CD14-positive monocyte (primary cell): ENCODE measurements around the gene CTDSPL2. TPM values are rescaled to one million over a fixed set of nuclear protein-coding genes. Genes with fewer than 3 reads are reported as not detected.

Experiments
- DNase-seq, 3 donors: peaks; one replicate each; pipeline ENCODE4 v3.0.0-alpha.2; 2011 to 2022
- H2AFZ ChIP-seq: 2 replicates; pipeline ENCODE4 v1.6.0; 2012; ENCODE audit warnings: mild to moderate bottlenecking, low read depth, low read length, inconsistent platforms; ENCODE audit not compliant: insufficient read depth, poor library complexity, severe bottlenecking
- H3K27ac ChIP-seq, 2 donors: 1 replicate in 1 of 2; 2 replicates in 1 of 2; pipeline ENCODE4 v1.5.1; 2012 to 2013; ENCODE audit warnings: low read length in 2 of 2, control low read depth in 1 of 2, inconsistent platforms in 1 of 2, low read depth in 1 of 2, mild to moderate bottlenecking in 1 of 2
- H3K27me3 ChIP-seq, 2 donors: one replicate each; pipeline versions ENCODE4 v1.6.0 to v1.6.1; 2011 to 2013; ENCODE audit warnings: low read length in 2 of 2; ENCODE audit not compliant: control insufficient read depth in 2 of 2, insufficient read depth in 2 of 2
- H3K36me3 ChIP-seq, 2 donors: replicated peaks in 1 of 2; 1 replicate in 1 of 2; 2 replicates in 1 of 2; pipeline versions ENCODE4 v1.5.1 to v1.6.1; 2012 to 2013; ENCODE audit warnings: low read length in 2 of 2, control low read depth in 1 of 2, inconsistent platforms in 1 of 2, mild to moderate bottlenecking in 1 of 2; ENCODE audit not compliant: insufficient read depth in 2 of 2, control insufficient read depth in 1 of 2
- H3K4me1 ChIP-seq, 2 donors: 1 replicate in 1 of 2; 2 replicates in 1 of 2; pipeline versions ENCODE4 v1.5.1 to v1.6.1; 2012 to 2013; ENCODE audit warnings: low read length in 2 of 2, control low read depth in 1 of 2, inconsistent platforms in 1 of 2, mild to moderate bottlenecking in 1 of 2, moderate library complexity in 1 of 2; ENCODE audit not compliant: insufficient read depth in 2 of 2, control insufficient read depth in 1 of 2
- H3K4me2 ChIP-seq: replicated peaks from 2 replicates; pipeline ENCODE3; 2012; ENCODE audit warnings: low read length, moderate library complexity, mild to moderate bottlenecking; ENCODE audit not compliant: poor library complexity, severe bottlenecking; ENCODE audit errors: extremely low read depth
- H3K4me3 ChIP-seq, 3 experiments: fragments of 200-600 bp in 1 of 3; sonication (generic) in 1 of 3; replicated peaks in 1 of 3; 1 replicate in 2 of 3; 2 replicates in 1 of 3; pipeline ENCODE4 v1.5.1; 2011 to 2013; ENCODE audit warnings: low read length in 3 of 3, mild to moderate bottlenecking in 3 of 3, control low read depth in 2 of 3, low read depth in 2 of 3, inconsistent platforms in 1 of 3, moderate library complexity in 1 of 3
- H3K79me2 ChIP-seq: 2 replicates; pipeline ENCODE4 v1.6.0; 2012; ENCODE audit warnings: mild to moderate bottlenecking, control low read depth, inconsistent platforms, low read length, moderate library complexity; ENCODE audit not compliant: insufficient read depth
- H3K9ac ChIP-seq: 2 replicates; pipeline ENCODE4 v1.6.0; 2017; ENCODE audit warnings: low read length, mild to moderate bottlenecking; ENCODE audit not compliant: insufficient read depth, poor library complexity, severe bottlenecking
- H3K9me3 ChIP-seq, 2 donors: replicated peaks in 1 of 2; 1 replicate in 1 of 2; 2 replicates in 1 of 2; pipeline versions ENCODE4 v1.5.1 to v1.6.1; 2012 to 2013; ENCODE audit warnings: low read length in 2 of 2, control low read depth in 1 of 2; ENCODE audit not compliant: control insufficient read depth in 1 of 2, insufficient read depth in 1 of 2
- H4K20me1 ChIP-seq: 2 replicates; pipeline ENCODE4 v1.6.0; 2012; ENCODE audit warnings: mild to moderate bottlenecking, low read length, control low read depth, moderate library complexity; ENCODE audit not compliant: insufficient read depth
- H3K27ac Mint-ChIP-seq, 7 donors: one replicate each; pipeline ENCODE4 v1.8.0; 2020; ENCODE audit warnings: mild to moderate bottlenecking in 7 of 7, mixed read lengths in 7 of 7, moderate library complexity in 6 of 7, inconsistent platforms in 2 of 7
- H3K27me3 Mint-ChIP-seq, 3 donors: one replicate each; pipeline ENCODE4 v1.8.0; 2021 to 2022; ENCODE audit warnings: low read depth in 3 of 3, mild to moderate bottlenecking in 3 of 3, mixed read lengths in 3 of 3, moderate library complexity in 3 of 3, inconsistent platforms in 1 of 3
- H3K36me3 Mint-ChIP-seq, 2 donors: one replicate each; pipeline ENCODE4 v1.8.0; 2020; ENCODE audit warnings: mixed read lengths in 2 of 2, inconsistent platforms in 1 of 2, mild to moderate bottlenecking in 1 of 2
- H3K4me1 Mint-ChIP-seq: one replicate; pipeline ENCODE4 v1.8.0; 2020; ENCODE audit warnings: mild to moderate bottlenecking, mixed read lengths
- H3K4me3 Mint-ChIP-seq, 2 donors: one replicate each; pipeline ENCODE4 v1.8.0; 2020; ENCODE audit warnings: mild to moderate bottlenecking in 2 of 2, mixed read lengths in 2 of 2, moderate library complexity in 1 of 2
- H3K9me3 Mint-ChIP-seq, 7 donors: one replicate each; pipeline ENCODE4 v1.8.0; 2020 to 2022; ENCODE audit warnings: mixed read lengths in 7 of 7, mild to moderate bottlenecking in 6 of 7, moderate library complexity in 6 of 7, inconsistent platforms in 2 of 7
- WGBS: methylation state at CpG from one replicate; pipeline ENCODE4 v1.1.5; 2013; ENCODE audit warnings: missing lambda C conversion rate; ENCODE audit not compliant: insufficient coverage; 5-methylcytosine and 5-hydroxymethylcytosine counted together
- intact Hi-C, 2 donors: fragments of 100-400 bp; cut with micrococcal nuclease; formaldehyde crosslinking; loops; one replicate each; pipeline versions ENCODE4 v1.15.0 to v1.15.1; 2023
- polyA plus RNA-seq, 3 donors: library from polyadenylated mRNA; depleted of rRNA in 1 of 3; unstranded in 2 of 3; stranded (reverse) in 1 of 3; fragments of 300-500 nt in 2 of 3; fragments of >200 nt in 1 of 3; fragmentation: Illumina TruSeq in 2 of 3; gene quantifications; 1 replicate in 2 of 3; 2 replicates in 1 of 3; pipeline ENCODE4 v1.2.3, GENCODE V29; 2012 to 2021
- TF ChIP-seq, protein P1 (sequence below): fragments of 200-600 bp; IDR thresholded peaks from one replicate; pipeline ENCODE4 v1.8.0; 2022; ENCODE audit warnings: antibody characterized with exemption, mild to moderate bottlenecking

CTDSPL2 gene
- polyA plus RNA-seq, 3 donors, result 18.1 to 31.4 (median 24.5) TPM

DNA sequence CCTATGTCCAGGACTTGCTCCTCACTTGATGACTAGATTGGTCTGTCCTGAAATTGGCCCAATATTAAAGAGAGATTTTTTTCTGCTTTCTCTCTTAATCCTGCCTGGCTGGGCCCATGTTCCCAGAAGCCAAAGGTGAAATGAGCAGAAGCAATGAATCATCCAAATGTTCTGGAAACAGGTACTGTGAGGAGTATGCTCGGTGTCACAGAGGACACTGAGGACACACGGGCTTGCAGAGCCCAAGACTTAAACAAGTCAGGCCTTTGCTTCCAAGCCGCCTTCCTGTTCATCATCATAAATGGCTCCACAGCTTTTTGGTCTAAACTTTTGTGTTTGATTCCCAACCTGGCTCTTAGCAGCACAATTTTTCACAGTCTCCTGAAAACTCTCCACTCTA is 140.9 kb downstream of the CTDSPL2 start:
- Histone ChIP-seq H3K79me2 (no peaks in the 10 kb centered on the region), H3K27ac (peak overlapping the region in 1 of 2 donors; percentile 43), H3K4me2 (no peak overlapping the region), H2AFZ (no peak overlapping the region), H3K9ac (no peak overlapping the region), H3K9me3 (peaks cover 5% of the 10 kb centered on the region in 2 donors), H3K36me3 (peaks cover 86 to 97% of the 10 kb centered on the region in 2 donors), H3K4me3 (no peak overlapping the region), H4K20me1 (peaks cover 37% of the 10 kb centered on the region), H3K27me3 (no peaks in the 10 kb centered on the region), H3K4me1 (no peaks in the 10 kb centered on the region)
- no peak for DNase-seq
- Mint-ChIP-seq H3K9me3 (peaks cover 0 to 8% (median 3%) of the 10 kb centered on the region in 7 donors), H3K36me3 (peaks cover 83 to 99% of the 10 kb centered on the region in 2 donors), H3K27me3 (no peaks in the 10 kb centered on the region), H3K27ac (peak overlapping the region in 1 of 7 donors; percentile 54), H3K4me3 (no peak overlapping the region), H3K4me1 (no peaks in the 10 kb centered on the region)
- intact Hi-C loops, result no loop called here
- TF ChIP-seq, protein P1, sequence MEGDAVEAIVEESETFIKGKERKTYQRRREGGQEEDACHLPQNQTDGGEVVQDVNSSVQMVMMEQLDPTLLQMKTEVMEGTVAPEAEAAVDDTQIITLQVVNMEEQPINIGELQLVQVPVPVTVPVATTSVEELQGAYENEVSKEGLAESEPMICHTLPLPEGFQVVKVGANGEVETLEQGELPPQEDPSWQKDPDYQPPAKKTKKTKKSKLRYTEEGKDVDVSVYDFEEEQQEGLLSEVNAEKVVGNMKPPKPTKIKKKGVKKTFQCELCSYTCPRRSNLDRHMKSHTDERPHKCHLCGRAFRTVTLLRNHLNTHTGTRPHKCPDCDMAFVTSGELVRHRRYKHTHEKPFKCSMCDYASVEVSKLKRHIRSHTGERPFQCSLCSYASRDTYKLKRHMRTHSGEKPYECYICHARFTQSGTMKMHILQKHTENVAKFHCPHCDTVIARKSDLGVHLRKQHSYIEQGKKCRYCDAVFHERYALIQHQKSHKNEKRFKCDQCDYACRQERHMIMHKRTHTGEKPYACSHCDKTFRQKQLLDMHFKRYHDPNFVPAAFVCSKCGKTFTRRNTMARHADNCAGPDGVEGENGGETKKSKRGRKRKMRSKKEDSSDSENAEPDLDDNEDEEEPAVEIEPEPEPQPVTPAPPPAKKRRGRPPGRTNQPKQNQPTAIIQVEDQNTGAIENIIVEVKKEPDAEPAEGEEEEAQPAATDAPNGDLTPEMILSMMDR, result no peak
- WGBS, result 100% methylated on average over 1 of the region's 3 CpGs

DNA sequence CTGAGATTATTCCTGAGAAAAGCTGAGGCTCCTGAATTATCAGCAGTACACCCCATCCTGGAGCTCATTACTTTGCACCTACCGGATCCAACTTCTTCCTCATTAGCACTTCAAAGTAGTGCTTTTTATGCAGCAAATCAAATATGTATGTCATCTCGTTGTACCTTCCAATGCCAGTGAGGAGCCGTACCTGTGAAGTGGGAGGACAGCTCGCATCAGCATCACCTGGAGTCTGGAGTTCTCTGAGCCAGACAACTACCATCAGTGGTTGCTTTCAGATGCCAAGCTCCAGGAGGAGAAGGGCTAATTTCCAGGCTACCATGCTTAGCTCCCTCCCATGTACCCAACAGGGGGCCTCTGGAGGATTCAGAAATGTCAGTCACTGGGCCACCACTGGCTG is 141.9 kb downstream of the CTDSPL2 start:
- Mint-ChIP-seq H3K9me3 (peaks cover 0 to 8% (median 3%) of the 10 kb centered on the region in 7 donors), H3K36me3 (peaks cover 82 to 99% of the 10 kb centered on the region in 2 donors)

More for the DNA sequence above, 141.9 kb downstream of the CTDSPL2 start:
- no peak overlapping the region for H3K4me3 Mint-ChIP-seq
- no peak for DNase-seq
- no peaks in the 10 kb centered on the region for H3K4me1 ChIP-seq
- peaks cover 5% of the 10 kb centered on the region in 2 donors for H3K9me3 ChIP-seq
- no peaks in the 10 kb centered on the region for H3K4me1 Mint-ChIP-seq
- H3K27ac ChIP-seq, result no peak overlapping the region
- H3K36me3 ChIP-seq, result peaks cover 87 to 97% of the 10 kb centered on the region in 2 donors
- H3K27ac Mint-ChIP-seq, result peak overlapping the region in 1 of 7 donors; percentile 32
- H3K4me2 ChIP-seq, result no peak overlapping the region
- intact Hi-C loops, result no loop called here
- no peaks in the 10 kb centered on the region for H3K27me3 Mint-ChIP-seq
- H3K9ac ChIP-seq, result no peak overlapping the region
- H3K27me3 ChIP-seq, result no peaks in the 10 kb centered on the region
- no peak overlapping the region for H2AFZ ChIP-seq
- TF ChIP-seq, protein P1, result no peak
- peaks cover 38% of the 10 kb centered on the region for H4K20me1 ChIP-seq
- H3K79me2 ChIP-seq, result no peaks in the 10 kb centered on the region
- 100% methylated on average over 4 of the region's 4 CpGs for WGBS
- H3K4me3 ChIP-seq, result no peak overlapping the region
